ES-I3 (cell line): Measurements from ENCODE around the gene ZFAND6.
"Not testable (repeated sequence)": the region's sequence is repeated elsewhere in the genome, so short reads cannot be mapped to it uniquely, and the experiment has no call there.

Experiments used
- H3K36me3 ChIP-seq: 2 replicates; pipeline ENCODE4 v1.6.1; 2013; ENCODE audit warnings: mild to moderate bottlenecking, low read length, control low read depth, moderate library complexity; ENCODE audit not compliant: insufficient read depth
- H3K4me1 ChIP-seq: 2 replicates; pipeline ENCODE4 v1.6.1; 2013; ENCODE audit warnings: mild to moderate bottlenecking, control low read depth, low read length; ENCODE audit not compliant: insufficient read depth
- H3K9ac ChIP-seq: 2 replicates; pipeline ENCODE4 v1.6.1; 2013; ENCODE audit warnings: low read depth, mild to moderate bottlenecking, low read length, moderate library complexity
- H3K9me3 ChIP-seq: 2 replicates; pipeline ENCODE4 v1.6.1; 2013; ENCODE audit warnings: mild to moderate bottlenecking, low read length, moderate library complexity; ENCODE audit not compliant: control insufficient read depth, insufficient read depth

ZFAND6 gene

DNA sequence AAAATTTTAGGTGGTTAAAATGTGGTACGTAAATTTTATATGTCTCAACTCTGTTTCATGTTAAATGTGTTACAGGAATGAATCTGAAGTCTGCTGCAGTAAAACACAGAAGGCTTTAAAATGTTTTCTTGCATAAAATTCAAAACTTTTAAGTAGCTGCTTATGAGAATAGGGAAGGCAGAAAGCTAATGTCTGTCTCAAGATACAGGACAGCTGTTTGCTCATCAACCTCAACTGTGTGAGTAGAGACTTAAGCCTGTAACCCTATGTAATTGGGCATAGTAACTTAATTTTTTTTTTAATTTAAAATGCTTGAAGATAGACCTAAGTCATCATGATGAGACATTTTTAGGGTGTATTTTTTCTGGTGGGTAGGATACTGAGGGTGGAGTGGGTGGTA, 38.9 kb downstream of the ZFAND6 start:
- Histone ChIP-seq H3K36me3 (no peaks in the 10 kb centered on the region; the same call in none of the 2 replicates), H3K4me1 (0 out of 2 replicates have a peak, but pooled peaks cover 4% of the 10 kb centered on the region), H3K9ac (no peak overlapping the region), H3K9me3 (no peaks in the 10 kb centered on the region)

DNA sequence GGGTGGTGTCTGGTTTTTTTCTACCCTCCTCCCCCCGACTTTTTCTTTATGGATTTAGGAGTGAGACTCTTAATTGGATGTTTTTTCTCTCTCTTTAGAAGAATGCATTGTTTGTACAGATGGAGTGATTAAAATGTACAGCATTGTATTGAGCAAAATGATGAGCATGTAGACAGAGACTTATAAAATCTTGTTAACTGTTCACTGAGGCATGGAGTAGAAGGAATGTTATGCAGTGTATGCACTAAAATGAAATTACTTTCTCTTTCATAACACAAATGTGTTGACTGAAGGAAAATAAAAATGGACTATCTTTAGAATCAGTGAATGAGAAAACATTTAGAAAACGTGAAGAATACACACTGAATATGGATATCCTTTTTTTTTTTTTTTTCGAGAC, 39.8 kb downstream of the ZFAND6 start:
- H3K9me3 ChIP-seq, result no peaks in the 10 kb centered on the region
- H3K36me3 ChIP-seq, result no peaks in the 10 kb centered on the region; the same call in none of the 2 replicates
- H3K4me1 ChIP-seq, result no peaks in the 10 kb centered on the region
- no peak overlapping the region for H3K9ac ChIP-seq

DNA sequence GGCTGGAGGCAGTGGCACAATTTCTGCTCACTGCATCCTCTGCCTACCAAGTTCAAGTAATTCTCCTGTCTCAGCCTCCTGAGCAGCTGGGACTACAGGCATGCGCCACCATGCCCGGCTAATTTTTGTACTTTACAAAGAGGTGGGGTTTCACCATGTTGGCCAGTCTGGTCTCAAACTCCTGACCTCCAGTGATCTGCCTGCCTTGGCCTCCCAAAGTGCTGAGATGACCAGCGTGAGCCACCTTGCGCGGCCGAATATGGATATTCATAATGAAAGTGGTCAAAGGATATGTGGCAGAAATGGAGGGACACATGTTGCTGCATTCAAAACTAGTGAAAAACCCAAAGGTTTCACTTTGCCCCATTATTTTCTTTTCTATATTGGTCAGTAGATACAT, 40.2 kb downstream of the ZFAND6 start:
- H3K9ac ChIP-seq, H3K9me3 ChIP-seq, H3K36me3 ChIP-seq, H3K4me1 ChIP-seq: not testable (repeated sequence)

DNA sequence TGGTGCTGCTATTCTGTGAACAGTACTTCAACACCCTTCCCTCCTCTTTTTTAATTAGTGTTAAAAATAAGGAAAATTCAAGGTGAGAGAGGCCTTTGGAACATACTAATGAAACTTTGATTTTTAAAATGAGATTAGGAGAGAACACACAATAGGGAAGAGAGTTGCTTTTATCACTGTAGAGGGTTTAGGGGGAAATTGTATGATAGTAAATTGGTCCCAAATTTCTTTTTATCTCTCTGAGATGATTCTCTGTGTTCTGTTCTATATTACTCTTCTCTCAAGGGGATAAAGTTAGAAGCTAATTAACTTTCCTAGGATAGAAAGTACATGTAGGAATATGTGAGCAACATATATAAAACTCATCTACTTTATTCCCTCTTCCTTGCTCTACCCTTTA, 40.8 kb downstream of the ZFAND6 start:
- Histone ChIP-seq H3K9me3 (no peaks in the 10 kb centered on the region), H3K36me3 (no peaks in the 10 kb centered on the region; the same call in none of the 2 replicates), H3K9ac (no peak overlapping the region), H3K4me1 (no peaks in the 10 kb centered on the region)

DNA sequence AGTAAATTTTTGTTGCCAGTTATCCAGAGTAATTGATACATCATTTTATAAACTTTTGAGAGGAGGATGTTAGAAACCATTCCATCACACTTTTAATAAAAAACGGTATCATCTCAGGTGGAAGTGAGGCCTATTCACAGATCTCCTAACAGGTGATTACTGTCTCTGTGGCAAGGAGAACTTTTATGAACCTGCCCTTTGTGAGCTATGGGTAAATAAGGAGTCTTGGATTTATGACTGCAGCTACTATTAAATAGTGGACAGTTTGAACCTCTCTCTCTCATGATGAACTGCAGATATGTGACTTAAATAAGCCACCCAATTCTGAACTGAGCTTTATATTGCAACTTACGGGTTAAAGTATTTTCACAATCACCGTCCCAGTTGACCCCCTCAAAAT, 45.7 kb downstream of the ZFAND6 start:
- Histone ChIP-seq H3K9ac (no peak overlapping the region), H3K4me1 (peaks cover 2% of the 10 kb centered on the region; the same call in 1 of the 2 replicates), H3K9me3 (no peaks in the 10 kb centered on the region), H3K36me3 (no peaks in the 10 kb centered on the region; the same call in none of the 2 replicates)

DNA sequence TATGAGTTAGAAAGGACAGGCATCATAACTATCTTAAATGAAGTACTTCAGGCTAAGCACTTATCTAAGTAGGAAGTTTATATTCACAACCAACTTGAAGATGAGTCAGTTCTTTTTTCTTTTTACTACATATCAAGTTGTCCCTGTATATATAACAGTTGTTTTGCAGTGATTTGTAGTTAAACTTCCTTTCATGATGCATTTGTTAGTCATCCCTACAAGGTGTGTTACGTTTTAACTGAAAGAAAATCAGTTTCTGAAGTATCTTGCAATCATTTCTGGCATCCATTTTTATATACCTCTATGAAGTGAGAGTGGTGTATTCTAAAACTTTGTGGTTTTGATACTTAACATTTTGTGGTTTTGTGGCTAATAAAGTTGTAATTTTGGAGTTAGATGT, 46.1 kb downstream of the ZFAND6 start:
- no peaks in the 10 kb centered on the region for H3K9me3 ChIP-seq

DNA sequence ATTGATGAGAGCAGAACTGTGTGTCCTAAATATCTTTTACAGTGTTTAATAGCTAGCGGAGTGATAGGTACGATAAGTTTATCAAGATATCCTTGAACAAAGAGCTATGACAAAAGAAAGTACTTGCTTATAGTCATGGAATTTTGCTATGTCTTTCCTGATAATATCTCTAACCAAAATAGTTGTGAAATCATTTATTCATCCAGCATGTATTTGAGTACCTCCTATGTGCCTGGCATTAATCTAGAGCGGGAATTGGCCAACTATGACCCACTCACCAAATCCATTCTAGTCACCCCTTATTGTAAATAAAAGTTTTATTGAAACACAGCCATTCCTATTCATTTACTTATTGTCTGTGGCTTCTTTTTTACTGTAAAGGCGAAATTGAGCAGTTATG, 46.6 kb downstream of the ZFAND6 start:
- H3K36me3 ChIP-seq, result no peaks in the 10 kb centered on the region; the same call in none of the 2 replicates
- H3K9me3 ChIP-seq, result no peaks in the 10 kb centered on the region
- H3K9ac ChIP-seq, result no peak overlapping the region

More for the DNA sequence above, 46.1 kb downstream of the ZFAND6 start:
- Histone ChIP-seq H3K4me1 (peaks cover 2% of the 10 kb centered on the region; the same call in 1 of the 2 replicates), H3K9ac (no peak overlapping the region), H3K36me3 (no peaks in the 10 kb centered on the region; the same call in none of the 2 replicates)

DNA sequence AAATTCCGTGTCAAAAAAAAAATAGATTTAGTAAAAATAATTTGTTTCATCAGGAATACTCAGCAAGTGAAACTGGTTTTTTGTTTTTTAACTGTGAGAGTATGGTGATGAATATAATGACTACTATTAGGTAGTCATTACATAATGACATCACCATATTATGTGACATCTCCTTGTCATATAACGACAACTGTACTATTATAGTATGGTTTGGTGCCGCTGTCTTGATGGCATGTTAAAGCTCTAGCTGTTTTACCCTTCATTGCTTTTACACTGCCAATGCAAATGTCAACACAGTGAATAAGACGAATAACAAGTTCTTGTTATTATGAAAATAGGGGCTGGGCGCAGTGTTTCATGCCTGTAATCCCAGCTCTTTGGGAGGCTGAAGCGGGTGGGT, 47.7 kb downstream of the ZFAND6 start:
- Histone ChIP-seq H3K9ac (no peak overlapping the region), H3K4me1 (peaks cover 2% of the 10 kb centered on the region; the same call in 1 of the 2 replicates), H3K36me3 (no peaks in the 10 kb centered on the region; the same call in 1 of the 2 replicates), H3K9me3 (no peaks in the 10 kb centered on the region)

More for the DNA sequence above, 46.6 kb downstream of the ZFAND6 start:
- peaks cover 2% of the 10 kb centered on the region; the same call in 1 of the 2 replicates for H3K4me1 ChIP-seq

DNA sequence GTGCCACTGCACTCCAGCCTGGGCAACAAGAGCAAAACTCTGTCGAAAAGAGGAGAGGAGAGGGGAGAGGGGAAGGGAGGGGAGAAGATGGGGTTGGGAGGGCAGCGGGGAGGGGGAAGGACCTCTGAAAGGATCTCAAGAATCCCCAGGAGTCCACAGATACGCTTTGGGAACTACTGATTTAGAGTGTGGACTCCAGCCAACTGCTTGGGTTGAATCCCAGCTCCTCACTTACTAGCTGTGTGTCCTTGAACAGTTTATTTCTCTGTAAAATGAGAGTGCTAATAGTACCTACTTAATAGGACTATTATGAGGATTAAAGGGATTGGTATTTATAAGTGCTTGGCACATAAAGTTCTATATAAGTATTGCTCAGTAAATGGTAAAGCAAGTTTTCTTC, 48.3 kb downstream of the ZFAND6 start:
- H3K9ac ChIP-seq, result no peak overlapping the region
- no peaks in the 10 kb centered on the region; the same call in 1 of the 2 replicates for H3K36me3 ChIP-seq

DNA sequence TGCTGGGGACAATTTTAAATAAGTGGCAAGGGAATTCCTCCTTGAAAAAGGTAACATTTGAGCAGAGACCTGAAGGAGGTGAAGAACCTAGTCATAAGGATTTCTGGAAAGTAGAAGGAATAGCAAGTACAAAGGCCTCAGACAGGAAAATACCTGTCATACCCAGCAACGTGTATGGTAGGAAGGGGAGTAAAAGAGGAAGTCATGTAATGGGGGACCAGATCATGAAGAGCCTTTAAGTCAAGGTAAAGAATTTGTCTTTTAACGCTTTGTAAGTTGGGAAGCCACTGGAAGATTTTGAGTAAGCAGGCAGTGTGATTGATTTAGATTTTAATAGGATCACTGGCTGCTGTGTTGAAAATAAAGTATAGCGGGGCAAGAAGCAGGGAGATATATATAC, 49.9 kb downstream of the ZFAND6 start:
- Histone ChIP-seq H3K36me3 (no peaks in the 10 kb centered on the region), H3K9ac (no peak overlapping the region), H3K4me1 (peaks cover 10% of the 10 kb centered on the region), H3K9me3 (no peaks in the 10 kb centered on the region)

More for the DNA sequence above, 48.3 kb downstream of the ZFAND6 start:
- Histone ChIP-seq H3K9me3 (no peaks in the 10 kb centered on the region), H3K4me1 (peaks cover 2% of the 10 kb centered on the region; the same call in 1 of the 2 replicates)

DNA sequence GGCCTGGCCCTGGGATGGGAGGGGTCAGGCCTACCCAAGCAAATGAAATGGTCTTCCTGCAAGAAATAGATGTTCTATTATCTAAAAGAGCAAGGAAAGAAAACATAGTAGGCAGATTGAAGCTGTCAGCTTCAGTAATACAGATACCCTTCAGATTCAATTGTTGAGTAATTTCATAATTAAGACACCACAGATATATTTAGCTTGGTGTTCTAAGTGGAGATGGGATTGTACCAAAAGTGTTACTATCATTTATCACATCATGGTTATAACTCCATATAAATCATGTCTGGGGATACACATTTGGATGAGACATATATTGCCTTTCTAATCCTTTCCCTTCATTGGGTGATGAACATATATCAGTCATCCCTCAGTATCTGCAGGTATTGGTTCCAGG, 51.4 kb downstream of the ZFAND6 start:
- Histone ChIP-seq H3K9me3 (no peaks in the 10 kb centered on the region), H3K36me3 (no peaks in the 10 kb centered on the region), H3K9ac (no peak overlapping the region), H3K4me1 (peaks cover 10% of the 10 kb centered on the region)

DNA sequence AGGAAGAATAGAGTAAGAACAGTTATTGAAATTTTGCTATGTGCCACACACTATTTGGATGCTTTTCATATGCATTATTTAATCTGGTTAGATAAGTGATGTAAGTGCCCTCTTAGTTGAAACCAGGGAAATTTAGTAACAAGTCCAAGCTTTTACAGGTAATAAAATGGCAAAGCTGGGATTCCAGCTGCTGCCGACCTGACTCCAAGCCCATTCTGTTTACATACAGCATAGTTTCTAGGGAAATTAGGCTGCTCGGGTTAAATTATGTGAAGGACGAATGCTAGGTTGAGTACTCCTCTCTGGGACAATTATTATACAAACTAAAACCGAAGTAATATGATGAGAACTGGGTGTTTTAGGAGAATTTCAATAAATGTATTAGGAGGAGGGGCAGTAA, 54.6 kb downstream of the ZFAND6 start:
- Histone ChIP-seq H3K4me1 (peaks cover 8% of the 10 kb centered on the region), H3K9ac (no peak overlapping the region), H3K9me3 (no peaks in the 10 kb centered on the region), H3K36me3 (no peaks in the 10 kb centered on the region)

DNA sequence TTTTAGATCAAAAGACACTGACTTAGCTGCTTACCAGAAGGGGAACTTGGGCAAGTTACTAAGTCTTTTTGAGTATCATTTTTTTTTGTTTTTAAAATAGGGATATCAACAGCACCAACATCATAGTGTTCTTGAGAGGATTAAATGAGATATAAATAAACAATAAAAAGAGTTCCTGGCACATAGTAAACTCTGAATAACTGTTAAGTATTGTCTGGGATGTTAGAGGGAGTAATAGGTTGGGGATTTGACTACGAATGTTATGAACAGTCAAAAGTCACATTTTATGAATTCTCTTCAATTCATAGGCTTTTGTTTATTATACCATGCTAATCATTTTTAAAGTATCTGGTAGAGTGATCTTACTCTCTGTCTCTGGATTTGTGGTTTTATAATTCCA, 55.5 kb downstream of the ZFAND6 start:
- H3K9ac ChIP-seq, result no peak overlapping the region
- no peaks in the 10 kb centered on the region for H3K36me3 ChIP-seq
- peaks cover 8% of the 10 kb centered on the region for H3K4me1 ChIP-seq
- H3K9me3 ChIP-seq, result no peaks in the 10 kb centered on the region

DNA sequence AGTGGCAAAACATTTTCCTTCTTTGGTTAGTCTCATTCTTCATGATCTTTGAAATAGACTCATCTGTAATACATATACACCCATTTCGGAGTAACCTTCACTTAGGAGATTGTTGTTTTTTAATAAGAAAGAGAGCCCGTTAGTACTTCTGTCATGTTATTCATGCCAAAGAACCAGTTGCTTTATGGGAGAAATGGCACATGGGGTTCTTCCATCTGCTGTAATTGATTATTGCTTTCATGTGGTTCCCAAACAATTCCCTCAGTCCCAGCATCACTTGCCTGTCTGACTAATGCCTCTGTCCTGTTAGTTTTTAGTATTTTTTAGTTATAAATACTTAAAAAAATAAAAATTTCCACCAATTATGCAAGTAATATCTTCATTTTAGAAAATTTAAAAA, 59.5 kb downstream of the ZFAND6 start:
- Histone ChIP-seq H3K9ac (no peak overlapping the region), H3K4me1 (peaks cover 1% of the 10 kb centered on the region), H3K36me3 (peaks cover 7% of the 10 kb centered on the region; the same call in 1 of the 2 replicates), H3K9me3 (no peaks in the 10 kb centered on the region)

DNA sequence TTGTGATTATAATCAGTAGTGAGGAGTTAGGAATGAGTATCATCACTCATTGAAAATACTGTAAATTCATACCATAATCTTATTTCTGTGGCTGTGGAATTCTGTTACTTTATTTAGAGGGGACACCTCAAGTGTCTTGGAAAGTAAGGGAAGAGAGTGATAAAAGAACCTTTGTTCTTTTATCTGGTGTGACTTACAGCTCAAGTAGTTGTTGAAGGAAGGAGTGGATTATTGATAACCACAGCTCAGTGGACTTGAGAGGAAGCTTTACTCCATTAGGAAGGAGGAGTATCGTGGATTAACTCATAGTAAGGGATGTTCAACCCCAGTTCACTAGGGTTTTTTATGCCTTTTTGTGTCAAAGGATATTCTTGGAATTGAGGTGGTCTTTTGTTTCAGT, 61.2 kb downstream of the ZFAND6 start:
- Histone ChIP-seq H3K9ac (no peak overlapping the region), H3K9me3 (no peaks in the 10 kb centered on the region), H3K36me3 (peaks cover 7% of the 10 kb centered on the region; the same call in 1 of the 2 replicates), H3K4me1 (no peaks in the 10 kb centered on the region)
